ENCODE results near the gene PGGT1B. TPM values are rescaled to one million over a fixed set of nuclear protein-coding genes. Genes with fewer than 3 reads are reported as not detected.
A peak's percentile ranks its signal among the peaks of the same experiment; 100 is the strongest.

The PGGT1B gene
- total RNA-seq, 1 donor from 2014 or later, result 45.4 TPM

DNA sequence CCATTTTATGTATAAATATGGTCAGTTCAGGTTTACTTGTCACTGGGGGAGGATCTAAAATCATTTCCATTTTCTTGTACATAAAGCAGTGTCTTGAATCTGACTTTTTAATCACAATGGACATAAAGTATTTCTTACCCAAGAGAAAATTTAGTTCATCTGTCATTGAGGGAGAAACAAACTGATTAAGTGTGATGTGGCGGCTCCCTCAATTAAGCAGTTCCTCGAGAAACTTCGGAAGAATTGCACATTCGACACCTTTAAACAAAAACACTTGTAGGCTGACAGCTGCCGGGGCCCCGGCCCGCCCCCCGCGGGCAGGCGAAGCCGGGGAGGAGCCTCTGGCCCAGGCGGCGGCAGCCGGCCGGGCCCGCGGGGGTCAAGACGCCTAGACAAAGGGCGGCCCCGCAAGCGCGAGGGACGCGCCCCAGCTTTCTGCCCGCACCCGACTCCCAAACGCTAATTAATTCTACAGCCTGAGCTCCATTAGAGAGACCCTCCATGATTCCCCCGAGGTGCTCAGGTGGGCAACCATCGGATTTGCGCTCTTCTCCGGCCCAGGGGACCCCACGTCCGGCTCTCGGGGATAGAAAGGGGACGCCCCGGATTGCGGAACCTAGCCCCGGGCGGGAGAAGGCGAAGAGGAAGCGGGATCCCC, 93.7 kb downstream of the PGGT1B start:
- no peak for FAIRE-seq
- Mint-ChIP-seq H3K4me3 (ENCODE audit: unreplicated experiment) (peak overlapping the region; percentile 86), H3K9me3 (ENCODE audit: unreplicated experiment) (peaks cover 7% of the 10 kb centered on the region), H3K4me1 (ENCODE audit: low read depth, unreplicated experiment) (no peaks in the 10 kb centered on the region), H3K27ac (ENCODE audit: unreplicated experiment) (no peak overlapping the region), H3K36me3 (ENCODE audit: low read depth, unreplicated experiment) (peaks cover 18% of the 10 kb centered on the region), H3K27me3 (ENCODE audit: low read depth, unreplicated experiment) (peaks cover 26% of the 10 kb centered on the region)
- Histone ChIP-seq H3K4me2 (ENCODE audit: low read length) (peak overlapping the region; percentile 96), H3K36me3 (ENCODE audit: insufficient read depth, low read length) (no peaks in the 10 kb centered on the region), H2AFZ (ENCODE audit: low read depth, low read length) (peak overlapping the region; percentile 99), H3K79me2 (ENCODE audit: insufficient read depth, low read length) (no peaks in the 10 kb centered on the region), H3K4me1 (ENCODE audit: insufficient read depth, low read length) (peaks cover 8% of the 10 kb centered on the region), H3K27me3 (ENCODE audit: insufficient read depth, low read length) (peaks cover 15% of the 10 kb centered on the region), H3K9me3 (ENCODE audit: insufficient read depth, low read depth, low read length) (no peaks in the 10 kb centered on the region), H3K9ac (ENCODE audit: low read length) (peak overlapping the region; percentile 80), H3K27ac (ENCODE audit: low read depth, low read length) (peak overlapping the region; percentile 40), H4K20me1 (ENCODE audit: insufficient read depth, low read length) (no peaks in the 10 kb centered on the region), H3K4me3 (ENCODE audit: insufficient read depth, low read depth, low read length) (peak overlapping the region; percentile 87)
- DNase-seq (ENCODE audit: low read depth), result no peak
- TF ChIP-seq, protein P1, sequence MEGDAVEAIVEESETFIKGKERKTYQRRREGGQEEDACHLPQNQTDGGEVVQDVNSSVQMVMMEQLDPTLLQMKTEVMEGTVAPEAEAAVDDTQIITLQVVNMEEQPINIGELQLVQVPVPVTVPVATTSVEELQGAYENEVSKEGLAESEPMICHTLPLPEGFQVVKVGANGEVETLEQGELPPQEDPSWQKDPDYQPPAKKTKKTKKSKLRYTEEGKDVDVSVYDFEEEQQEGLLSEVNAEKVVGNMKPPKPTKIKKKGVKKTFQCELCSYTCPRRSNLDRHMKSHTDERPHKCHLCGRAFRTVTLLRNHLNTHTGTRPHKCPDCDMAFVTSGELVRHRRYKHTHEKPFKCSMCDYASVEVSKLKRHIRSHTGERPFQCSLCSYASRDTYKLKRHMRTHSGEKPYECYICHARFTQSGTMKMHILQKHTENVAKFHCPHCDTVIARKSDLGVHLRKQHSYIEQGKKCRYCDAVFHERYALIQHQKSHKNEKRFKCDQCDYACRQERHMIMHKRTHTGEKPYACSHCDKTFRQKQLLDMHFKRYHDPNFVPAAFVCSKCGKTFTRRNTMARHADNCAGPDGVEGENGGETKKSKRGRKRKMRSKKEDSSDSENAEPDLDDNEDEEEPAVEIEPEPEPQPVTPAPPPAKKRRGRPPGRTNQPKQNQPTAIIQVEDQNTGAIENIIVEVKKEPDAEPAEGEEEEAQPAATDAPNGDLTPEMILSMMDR (IDR thresholded peaks at IDR 0.05; ENCODE audit: insufficient read depth, low read depth, low read length), result no peak
- TF ChIP-seq EZH2 (IDR thresholded peaks at IDR 0.05; ENCODE audit: insufficient read depth, low read length), result peak; percentile 37

- H3K79me2 ChIP-seq (ENCODE audit: insufficient read depth, low read length), result no peaks in the 10 kb centered on the region
- H2AFZ ChIP-seq (ENCODE audit: low read depth, low read length), result no peak overlapping the region
- H3K27ac ChIP-seq (ENCODE audit: low read depth, low read length), result no peak overlapping the region
- Mint-ChIP-seq H3K9me3 (ENCODE audit: unreplicated experiment) (peaks cover 7% of the 10 kb centered on the region), H3K36me3 (ENCODE audit: low read depth, unreplicated experiment) (peaks cover 20% of the 10 kb centered on the region), H3K27ac (ENCODE audit: unreplicated experiment) (no peak overlapping the region), H3K27me3 (ENCODE audit: low read depth, unreplicated experiment) (peaks cover 10% of the 10 kb centered on the region), H3K4me1 (ENCODE audit: low read depth, unreplicated experiment) (no peaks in the 10 kb centered on the region), H3K4me3 (ENCODE audit: unreplicated experiment) (no peak overlapping the region)
- no peak for DNase-seq (ENCODE audit: low read depth)
- no peak for FAIRE-seq
- H3K4me3 ChIP-seq (ENCODE audit: insufficient read depth, low read depth, low read length), result no peak overlapping the region
- no peaks in the 10 kb centered on the region for H3K9me3 ChIP-seq (ENCODE audit: insufficient read depth, low read depth, low read length)
- no peak overlapping the region for H3K9ac ChIP-seq (ENCODE audit: low read length)
- peaks cover 8% of the 10 kb centered on the region for H3K4me1 ChIP-seq (ENCODE audit: insufficient read depth, low read length)
- H3K36me3 ChIP-seq (ENCODE audit: insufficient read depth, low read length), result no peaks in the 10 kb centered on the region
- H4K20me1 ChIP-seq (ENCODE audit: insufficient read depth, low read length), result no peaks in the 10 kb centered on the region
- TF ChIP-seq EZH2 (IDR thresholded peaks at IDR 0.05; ENCODE audit: insufficient read depth, low read length), result no peak
- no peak overlapping the region for H3K4me2 ChIP-seq (ENCODE audit: low read length)
- H3K27me3 ChIP-seq (ENCODE audit: insufficient read depth, low read length), result peaks cover 9% of the 10 kb centered on the region
Measured at GRCh38 chr5:115166744-115167393, 95.8 kb downstream of the PGGT1B start.

DNA sequence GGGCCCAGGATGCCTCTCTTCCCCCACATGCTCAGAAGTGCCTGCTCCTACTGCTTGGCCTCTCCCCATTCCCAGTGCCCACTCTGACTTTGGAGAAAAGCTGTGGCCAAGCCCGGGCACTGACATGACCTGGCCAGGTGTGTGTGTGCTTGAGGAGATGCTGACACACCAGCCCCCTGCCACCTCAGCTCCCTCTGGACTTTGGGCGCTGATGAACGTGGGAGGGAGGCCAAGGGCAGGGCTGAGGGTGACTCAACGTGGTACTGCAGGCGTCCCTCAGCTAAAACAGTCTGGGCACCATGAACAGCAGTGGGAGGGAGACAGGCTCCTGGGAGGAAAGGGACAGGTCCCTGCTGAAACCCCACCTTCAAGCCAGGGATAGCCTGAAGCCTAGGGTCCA, 96.9 kb downstream of the PGGT1B start:
- DNase-seq (ENCODE audit: low read depth) (no peak), FAIRE-seq (no peak)
- no peak overlapping the region for H2AFZ ChIP-seq (ENCODE audit: low read depth, low read length)
- no peak overlapping the region for H3K9ac ChIP-seq (ENCODE audit: low read length)
- peaks cover 6% of the 10 kb centered on the region for H3K4me1 ChIP-seq (ENCODE audit: insufficient read depth, low read length)
- H3K27me3 Mint-ChIP-seq (ENCODE audit: low read depth, unreplicated experiment), result no peaks in the 10 kb centered on the region
- no peak for TF ChIP-seq EZH2 (IDR thresholded peaks at IDR 0.05; ENCODE audit: insufficient read depth, low read length)
- TF ChIP-seq, protein P1 (IDR thresholded peaks at IDR 0.05; ENCODE audit: insufficient read depth, low read depth, low read length), result no peak
- H3K27me3 ChIP-seq (ENCODE audit: insufficient read depth, low read length), result peaks cover 5% of the 10 kb centered on the region
- no peak overlapping the region for H3K4me3 Mint-ChIP-seq (ENCODE audit: unreplicated experiment)
- H3K4me2 ChIP-seq (ENCODE audit: low read length), result no peak overlapping the region
- H3K9me3 Mint-ChIP-seq (ENCODE audit: unreplicated experiment), result peaks cover 7% of the 10 kb centered on the region
- H3K27ac ChIP-seq (ENCODE audit: low read depth, low read length), result no peak overlapping the region
- no peaks in the 10 kb centered on the region for H3K9me3 ChIP-seq (ENCODE audit: insufficient read depth, low read depth, low read length)
- no peaks in the 10 kb centered on the region for H4K20me1 ChIP-seq (ENCODE audit: insufficient read depth, low read length)
- no peaks in the 10 kb centered on the region for H3K4me1 Mint-ChIP-seq (ENCODE audit: low read depth, unreplicated experiment)
- peaks cover 20% of the 10 kb centered on the region for H3K36me3 Mint-ChIP-seq (ENCODE audit: low read depth, unreplicated experiment)
- no peaks in the 10 kb centered on the region for H3K36me3 ChIP-seq (ENCODE audit: insufficient read depth, low read length)
- H3K4me3 ChIP-seq (ENCODE audit: insufficient read depth, low read depth, low read length), result no peak overlapping the region
- H3K79me2 ChIP-seq (ENCODE audit: insufficient read depth, low read length), result no peaks in the 10 kb centered on the region
- H3K27ac Mint-ChIP-seq (ENCODE audit: unreplicated experiment), result no peak overlapping the region
